ENCODE results near the gene IL18. TPM values are rescaled to one million over a fixed set of nuclear protein-coding genes. Genes with fewer than 3 reads are reported as not detected.

Gene IL18
- total RNA-seq, 1 donor from 2014 or later, result 5.3 TPM

- Mint-ChIP-seq H3K27me3 (ENCODE audit: low read depth, unreplicated experiment) (no peaks in the 10 kb centered on the region), H3K9me3 (ENCODE audit: unreplicated experiment) (peaks cover 5% of the 10 kb centered on the region), H3K4me1 (ENCODE audit: low read depth, unreplicated experiment) (peaks cover 6% of the 10 kb centered on the region), H3K4me3 (ENCODE audit: unreplicated experiment) (no peak overlapping the region), H3K27ac (ENCODE audit: unreplicated experiment) (no peak overlapping the region), H3K36me3 (ENCODE audit: low read depth, unreplicated experiment) (peaks cover 2% of the 10 kb centered on the region)
- Histone ChIP-seq H3K9me3 (ENCODE audit: insufficient read depth, low read depth, low read length) (no peaks in the 10 kb centered on the region), H3K4me2 (ENCODE audit: low read length) (no peak overlapping the region), H3K36me3 (ENCODE audit: insufficient read depth, low read length) (no peaks in the 10 kb centered on the region), H3K4me1 (ENCODE audit: insufficient read depth, low read length) (peaks cover 9% of the 10 kb centered on the region), H3K4me3 (ENCODE audit: insufficient read depth, low read depth, low read length) (no peak overlapping the region), H3K79me2 (ENCODE audit: insufficient read depth, low read length) (no peaks in the 10 kb centered on the region), H3K27me3 (ENCODE audit: insufficient read depth, low read length) (no peaks in the 10 kb centered on the region), H3K27ac (ENCODE audit: low read depth, low read length) (no peak overlapping the region), H3K9ac (ENCODE audit: low read length) (no peak overlapping the region), H2AFZ (ENCODE audit: low read depth, low read length) (no peak overlapping the region), H4K20me1 (ENCODE audit: insufficient read depth, low read length) (no peaks in the 10 kb centered on the region)
- DNase-seq (ENCODE audit: low read depth), result no peak
- no peak for FAIRE-seq
- TF ChIP-seq, protein P1, sequence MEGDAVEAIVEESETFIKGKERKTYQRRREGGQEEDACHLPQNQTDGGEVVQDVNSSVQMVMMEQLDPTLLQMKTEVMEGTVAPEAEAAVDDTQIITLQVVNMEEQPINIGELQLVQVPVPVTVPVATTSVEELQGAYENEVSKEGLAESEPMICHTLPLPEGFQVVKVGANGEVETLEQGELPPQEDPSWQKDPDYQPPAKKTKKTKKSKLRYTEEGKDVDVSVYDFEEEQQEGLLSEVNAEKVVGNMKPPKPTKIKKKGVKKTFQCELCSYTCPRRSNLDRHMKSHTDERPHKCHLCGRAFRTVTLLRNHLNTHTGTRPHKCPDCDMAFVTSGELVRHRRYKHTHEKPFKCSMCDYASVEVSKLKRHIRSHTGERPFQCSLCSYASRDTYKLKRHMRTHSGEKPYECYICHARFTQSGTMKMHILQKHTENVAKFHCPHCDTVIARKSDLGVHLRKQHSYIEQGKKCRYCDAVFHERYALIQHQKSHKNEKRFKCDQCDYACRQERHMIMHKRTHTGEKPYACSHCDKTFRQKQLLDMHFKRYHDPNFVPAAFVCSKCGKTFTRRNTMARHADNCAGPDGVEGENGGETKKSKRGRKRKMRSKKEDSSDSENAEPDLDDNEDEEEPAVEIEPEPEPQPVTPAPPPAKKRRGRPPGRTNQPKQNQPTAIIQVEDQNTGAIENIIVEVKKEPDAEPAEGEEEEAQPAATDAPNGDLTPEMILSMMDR (IDR thresholded peaks at IDR 0.05; ENCODE audit: insufficient read depth, low read depth, low read length), result no peak
- TF ChIP-seq EZH2 (IDR thresholded peaks at IDR 0.05; ENCODE audit: insufficient read depth, low read length), result no peak
These were observed 48.5 kb downstream of the IL18 start for GRCh38 chr11:112115386-112115785.

DNA sequence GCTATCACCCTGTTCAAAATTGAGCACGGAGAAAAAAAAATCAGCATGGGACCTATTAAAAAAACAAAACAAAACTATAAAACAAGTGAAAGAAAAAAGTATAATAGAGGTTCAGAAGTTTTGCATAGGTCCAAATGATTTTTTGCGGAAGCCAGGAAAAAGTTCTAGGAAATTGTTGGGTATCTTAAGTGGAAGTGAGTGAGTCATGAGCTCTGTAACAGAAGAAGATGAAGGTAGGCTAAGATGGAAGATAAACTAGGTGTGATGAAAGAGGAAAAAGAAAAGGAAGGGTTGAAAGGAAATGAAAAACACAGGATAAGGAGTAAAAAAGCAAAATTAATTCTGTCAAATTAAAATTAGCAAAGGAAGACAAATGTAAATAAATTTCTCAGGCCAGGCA, 49.4 kb downstream of the IL18 start:
- H3K27ac Mint-ChIP-seq (ENCODE audit: unreplicated experiment), result no peak overlapping the region
- peaks cover under 1% of the 10 kb centered on the region for H3K4me1 ChIP-seq (ENCODE audit: insufficient read depth, low read length)

More for the DNA sequence above, 49.4 kb downstream of the IL18 start:
- DNase-seq (ENCODE audit: low read depth) (no peak), FAIRE-seq (no peak)
- no peak overlapping the region for H2AFZ ChIP-seq (ENCODE audit: low read depth, low read length)
- H3K9me3 ChIP-seq (ENCODE audit: insufficient read depth, low read depth, low read length), result no peaks in the 10 kb centered on the region
- H3K36me3 Mint-ChIP-seq (ENCODE audit: low read depth, unreplicated experiment), result peaks cover 2% of the 10 kb centered on the region
- no peaks in the 10 kb centered on the region for H3K4me1 Mint-ChIP-seq (ENCODE audit: low read depth, unreplicated experiment)
- H3K4me3 Mint-ChIP-seq (ENCODE audit: unreplicated experiment), result no peak overlapping the region
- H3K36me3 ChIP-seq (ENCODE audit: insufficient read depth, low read length), result no peaks in the 10 kb centered on the region
- TF ChIP-seq EZH2 (IDR thresholded peaks at IDR 0.05; ENCODE audit: insufficient read depth, low read length), result no peak
- TF ChIP-seq, protein P1 (IDR thresholded peaks at IDR 0.05; ENCODE audit: insufficient read depth, low read depth, low read length), result no peak
- no peaks in the 10 kb centered on the region for H3K79me2 ChIP-seq (ENCODE audit: insufficient read depth, low read length)
- peaks cover 5% of the 10 kb centered on the region for H3K9me3 Mint-ChIP-seq (ENCODE audit: unreplicated experiment)
- H3K4me3 ChIP-seq (ENCODE audit: insufficient read depth, low read depth, low read length), result no peak overlapping the region
- H3K4me2 ChIP-seq (ENCODE audit: low read length), result no peak overlapping the region
- no peak overlapping the region for H3K27ac ChIP-seq (ENCODE audit: low read depth, low read length)
- no peak overlapping the region for H3K9ac ChIP-seq (ENCODE audit: low read length)
- no peaks in the 10 kb centered on the region for H3K27me3 Mint-ChIP-seq (ENCODE audit: low read depth, unreplicated experiment)
- H3K27me3 ChIP-seq (ENCODE audit: insufficient read depth, low read length), result no peaks in the 10 kb centered on the region
- H4K20me1 ChIP-seq (ENCODE audit: insufficient read depth, low read length), result no peaks in the 10 kb centered on the region
